Activated CD4-positive, alpha-beta T cell treated with anti-CD3 and anti-CD28 coated beads for 36 hours (primary cell): ENCODE measurements around the gene UBALD1. TPM values are rescaled to one million over a fixed set of nuclear protein-coding genes. Genes with fewer than 3 reads are reported as not detected.
A peak's percentile ranks its signal among the peaks of the same experiment; 100 is the strongest.

Experiments
- ATAC-seq: fragments of 200-7000 bp; cut with Tn5 transposase; one replicate; pipeline ENCODE4 v1.10.0; 2021; ENCODE audit warnings: mild to moderate bottlenecking, moderate library complexity
- CTCF ChIA-PET: fragments of 350-600 bp; sonication (Branson Sonifier 250); formaldehyde crosslinking; loops from one replicate; lab custom pipeline; 2021; ENCODE audit warnings: antibody characterized with exemption; lab: Charles Lee
- POLR2A ChIA-PET: fragments of 350-600 bp; sonication (Branson Sonifier 250); formaldehyde crosslinking; loops from one replicate; lab custom pipeline; 2021; ENCODE audit warnings: antibody characterized with exemption, inconsistent platforms; lab: Charles Lee
- DNase-seq: peaks from one replicate; pipeline ENCODE4 v3.0.0-alpha.2; 2020
- H3K27ac Mint-ChIP-seq: one replicate; pipeline ENCODE4 v1.8.0; 2021; ENCODE audit warnings: mixed read lengths
- H3K27me3 Mint-ChIP-seq: one replicate; pipeline ENCODE4 v1.8.0; 2021; ENCODE audit warnings: mixed read lengths
- H3K36me3 Mint-ChIP-seq: one replicate; pipeline ENCODE4 v1.8.0; 2021; ENCODE audit warnings: low read depth, mixed read lengths
- H3K4me1 Mint-ChIP-seq: one replicate; pipeline ENCODE4 v1.8.0; 2021; ENCODE audit warnings: mixed read lengths
- H3K4me3 Mint-ChIP-seq: one replicate; pipeline ENCODE4 v1.8.0; 2021; ENCODE audit warnings: mild to moderate bottlenecking, moderate library complexity, mixed read lengths
- H3K9me3 Mint-ChIP-seq: one replicate; pipeline ENCODE4 v1.8.0; 2021; ENCODE audit warnings: low read depth, mixed read lengths
- intact Hi-C, 2 experiments: fragments of 100-400 bp; cut with DNase I in 1 of 2; cut with micrococcal nuclease in 1 of 2; formaldehyde crosslinking; loops; one replicate each; pipeline versions ENCODE4 v1.14.2 to v1.15.1; 2022 to 2024; cut with DNase I, micrococcal nuclease
- total RNA-seq, 2 experiments: library from RNA; stranded (reverse); gene quantifications; one replicate each; pipeline ENCODE4 v1.2.3, GENCODE V29; 2021

Gene UBALD1
- total RNA-seq, 2 experiments from 2014 or later: 9.7 to 10.2 TPM

DNA sequence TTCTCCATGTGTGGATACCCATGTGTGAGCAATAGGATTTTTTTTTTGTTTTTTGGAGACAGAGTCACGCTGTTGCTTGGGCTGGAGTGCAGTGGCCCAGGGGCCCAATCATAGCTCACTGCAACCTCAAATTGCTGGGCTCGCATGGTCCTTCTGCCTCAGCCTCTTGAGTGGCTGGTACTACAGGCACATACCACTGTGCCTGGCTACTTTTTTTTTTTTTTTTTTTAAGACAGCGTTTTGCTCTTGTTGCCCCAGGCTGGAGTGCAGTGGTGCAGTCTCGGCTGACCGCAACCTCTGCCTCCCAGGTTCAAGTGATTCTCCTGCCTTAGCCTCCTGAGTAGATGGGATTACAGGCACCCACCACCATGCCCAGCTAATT is 26.6 kb upstream of the UBALD1 start:
- Mint-ChIP-seq H3K4me1 (peaks cover 22% of the 10 kb centered on the region), H3K9me3 (no peaks in the 10 kb centered on the region), H3K27ac (no peak overlapping the region), H3K36me3 (peaks cover 3% of the 10 kb centered on the region), H3K4me3 (no peak overlapping the region), H3K27me3 (no peaks in the 10 kb centered on the region)
- DNase-seq (no peak), ATAC-seq (no peak)
- intact Hi-C loops: no loop called here
- CTCF ChIA-PET: interaction anchor here (1.0 to 1.1 kb wide), 2 partner anchors 16 to 66 kb away, joined by 3 read pairs; no protein-coding TSS in a partner anchor
- POLR2A ChIA-PET: no interaction called here

DNA sequence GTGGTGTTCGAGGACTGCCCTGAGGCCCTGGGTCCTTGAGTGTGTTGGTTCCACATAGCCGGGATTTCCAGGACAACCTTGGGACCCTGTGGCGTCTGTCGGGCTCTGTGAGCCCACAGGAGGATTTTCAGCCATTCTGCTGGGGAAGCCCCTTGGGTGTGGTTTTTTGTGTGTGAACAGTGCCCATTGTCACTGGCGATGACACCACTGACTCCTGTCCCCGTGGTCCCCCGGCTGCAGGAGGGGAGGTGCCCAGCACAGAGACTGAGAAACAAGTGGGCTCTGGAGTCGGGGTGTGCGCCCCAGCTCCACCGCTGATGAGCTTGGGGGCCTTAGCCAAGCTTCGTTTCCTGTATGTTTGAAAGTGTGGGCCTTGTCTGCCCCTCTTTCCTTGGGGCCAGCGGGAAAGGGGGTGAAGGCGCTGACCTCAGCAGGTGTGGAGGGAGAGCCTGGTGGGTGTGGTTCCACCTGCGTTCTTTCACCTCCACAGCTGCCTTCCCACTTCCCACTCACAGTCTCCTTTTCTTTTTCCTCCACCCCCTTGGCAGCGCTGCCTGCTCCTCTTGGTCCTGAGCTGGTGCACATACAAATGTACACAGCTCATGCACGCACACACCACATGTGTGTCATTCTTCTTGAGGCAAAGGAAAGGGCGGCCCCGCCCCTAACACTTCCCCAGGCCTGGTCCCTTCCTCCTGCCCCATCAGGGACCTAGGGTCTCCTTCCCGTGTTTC is 26.1 kb upstream of the UBALD1 start:
- CTCF ChIA-PET: interaction anchor here (1.0 to 1.1 kb wide), 2 partner anchors 15 to 66 kb away, joined by 3 read pairs; no protein-coding TSS in a partner anchor
- Mint-ChIP-seq H3K36me3 (peaks cover 3% of the 10 kb centered on the region), H3K4me3 (no peak overlapping the region), H3K27ac (no peak overlapping the region), H3K9me3 (no peaks in the 10 kb centered on the region), H3K27me3 (no peaks in the 10 kb centered on the region), H3K4me1 (peaks cover 22% of the 10 kb centered on the region)
- DNase-seq: no peak
- peak; percentile 26 for ATAC-seq
- intact Hi-C loops: no loop called here
- POLR2A ChIA-PET: no interaction called here

DNA sequence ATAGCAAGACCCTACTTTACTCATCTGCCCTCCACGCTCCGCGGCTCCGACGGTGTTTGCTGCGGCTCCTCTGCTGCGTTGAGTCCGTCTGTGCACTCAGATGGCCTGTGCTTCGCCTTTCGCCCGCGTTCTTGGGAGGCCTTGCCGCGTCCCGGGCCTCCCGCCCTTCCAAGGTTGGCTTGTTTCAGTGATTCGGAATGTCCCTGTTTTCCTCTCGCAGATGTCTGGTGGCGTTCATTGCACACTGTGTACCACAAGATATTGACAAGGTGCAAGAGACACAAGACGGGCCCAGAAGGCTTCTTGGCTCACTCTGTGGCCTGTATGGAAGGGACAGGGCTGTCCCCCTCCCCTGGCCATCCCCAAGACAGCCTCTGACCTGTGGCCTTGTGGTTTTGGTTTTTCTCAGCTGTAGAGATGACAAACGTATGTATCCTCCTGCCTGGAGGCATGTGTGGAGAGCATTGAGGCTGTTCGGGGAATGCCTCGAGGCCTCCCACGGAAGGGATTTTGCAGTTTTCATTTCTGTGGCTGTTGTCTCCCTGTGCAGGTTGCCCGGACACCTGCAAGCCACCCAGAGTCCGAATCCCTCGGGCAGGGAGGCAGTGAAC is 25.3 kb upstream of the UBALD1 start:
- DNase-seq: no peak
- Mint-ChIP-seq H3K27me3 (no peaks in the 10 kb centered on the region), H3K9me3 (no peaks in the 10 kb centered on the region), H3K36me3 (peaks cover 3% of the 10 kb centered on the region), H3K27ac (no peak overlapping the region), H3K4me3 (no peak overlapping the region), H3K4me1 (peaks cover 19% of the 10 kb centered on the region)
- ATAC-seq: no peak
- ChIA-PET CTCF (no interaction called here), POLR2A (no interaction called here)
- intact Hi-C loops: no loop called here

DNA sequence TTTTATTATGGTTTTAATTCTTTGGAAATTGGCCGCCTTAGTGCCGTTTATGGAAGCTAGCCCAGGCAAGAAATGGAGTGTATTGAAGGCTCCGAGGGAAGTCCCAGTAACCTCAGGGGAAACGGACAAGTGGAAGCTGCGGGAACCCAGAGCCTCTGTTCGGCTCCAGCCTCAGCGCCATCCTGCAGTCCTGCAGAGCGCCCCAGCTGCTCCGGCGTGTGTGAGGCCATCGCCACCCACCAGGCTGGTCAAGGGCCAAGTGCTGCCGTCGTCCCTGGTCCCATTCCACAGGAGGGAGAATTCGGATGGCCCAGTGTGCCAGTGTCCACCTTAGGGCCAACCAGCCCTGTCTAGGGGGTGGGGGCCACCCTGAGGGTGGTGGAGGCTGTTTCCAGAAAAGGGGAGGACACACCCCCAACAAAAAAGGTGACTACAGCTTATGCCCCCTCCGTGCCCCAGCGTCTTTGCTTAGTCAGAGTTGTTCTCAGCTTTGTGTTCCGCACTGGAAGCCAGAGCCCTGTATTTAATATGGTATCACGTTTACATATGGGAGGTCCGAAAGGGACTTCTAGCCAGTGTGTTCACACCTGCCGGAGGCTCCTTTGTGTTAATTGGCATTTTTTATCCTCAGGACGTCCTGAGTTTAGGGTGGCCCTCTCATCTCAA is 22.9 kb upstream of the UBALD1 start:
- H3K4me1 Mint-ChIP-seq: peaks cover 19% of the 10 kb centered on the region
- no peak overlapping the region for H3K4me3 Mint-ChIP-seq
- H3K27me3 Mint-ChIP-seq: no peaks in the 10 kb centered on the region
- H3K27ac Mint-ChIP-seq: no peak overlapping the region
- ChIA-PET CTCF (interaction anchor here (0.8 to 2.4 kb wide), 4 partner anchors 12 to 19 kb away, joined by 3 to 12 read pairs (median 4); no protein-coding TSS in a partner anchor), POLR2A (no interaction called here)
- peaks cover 3% of the 10 kb centered on the region for H3K36me3 Mint-ChIP-seq
- no peaks in the 10 kb centered on the region for H3K9me3 Mint-ChIP-seq
- DNase-seq (no peak), ATAC-seq (no peak)
- intact Hi-C loops: no loop called here

DNA sequence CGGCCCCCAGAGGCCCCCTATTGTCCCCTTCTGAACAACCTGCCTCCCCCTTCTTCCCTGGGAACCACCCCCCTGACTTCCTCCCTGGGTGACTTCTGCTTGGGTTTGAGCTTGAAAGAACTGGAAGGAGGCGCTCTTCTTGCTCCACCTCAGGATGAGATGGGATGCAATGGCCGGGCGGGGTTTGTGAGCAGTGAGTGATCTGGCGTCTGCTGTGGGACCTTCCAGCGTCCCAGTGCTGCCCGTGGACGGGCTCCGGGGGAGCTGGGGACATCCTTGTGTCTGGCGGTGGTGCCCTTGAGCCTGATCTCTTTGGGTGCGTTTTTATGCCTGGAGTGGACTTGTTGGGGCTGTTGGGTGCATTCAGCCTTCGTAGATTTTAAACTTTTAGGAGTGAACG is 21.5 kb upstream of the UBALD1 start:
- no peak overlapping the region for H3K27ac Mint-ChIP-seq
- intact Hi-C loops: no loop called here
- ATAC-seq: no peak
- no peak overlapping the region for H3K4me3 Mint-ChIP-seq
- no peaks in the 10 kb centered on the region for H3K9me3 Mint-ChIP-seq
- peaks cover 18% of the 10 kb centered on the region for H3K4me1 Mint-ChIP-seq
- H3K36me3 Mint-ChIP-seq: peaks cover 7% of the 10 kb centered on the region
- ChIA-PET CTCF (interaction anchor here (1.0 kb wide), 1 partner anchor 17 kb away, joined by 5 read pairs; no protein-coding TSS in a partner anchor), POLR2A (interaction anchor here (0.6 to 0.7 kb wide), 2 partner anchors 12 to 30 kb away, joined by 3 read pairs; no protein-coding TSS in a partner anchor)
- H3K27me3 Mint-ChIP-seq: no peaks in the 10 kb centered on the region
- no peak for DNase-seq

DNA sequence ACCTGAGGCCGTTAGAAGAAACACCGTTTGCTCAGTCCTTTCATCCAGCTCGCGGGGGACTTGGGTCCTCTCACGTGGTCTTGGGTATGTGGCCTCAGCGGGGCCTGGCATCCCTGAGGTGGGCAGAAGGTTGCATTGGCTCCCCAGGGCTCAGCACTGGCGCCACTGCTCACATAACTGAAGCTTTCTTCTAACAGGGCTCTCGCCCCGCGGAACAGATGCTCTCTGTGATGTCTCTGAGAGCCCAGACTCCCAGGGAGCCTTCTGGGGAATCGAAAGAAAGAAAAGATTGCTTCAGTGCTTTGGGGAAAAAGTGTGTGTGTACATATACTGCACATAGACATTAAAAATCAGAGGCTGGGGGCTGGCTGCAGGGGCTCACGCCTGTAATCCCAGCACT is 20.1 kb upstream of the UBALD1 start:
- CTCF ChIA-PET: interaction anchor here (1.1 to 1.6 kb wide), 3 partner anchors 10 to 14 kb away, joined by 4 to 5 read pairs (median 4); partner anchors contain the start of gene MGRN1
- H3K4me3 Mint-ChIP-seq: no peak overlapping the region
- POLR2A ChIA-PET: no interaction called here
- no peaks in the 10 kb centered on the region for H3K27me3 Mint-ChIP-seq
- H3K36me3 Mint-ChIP-seq: peaks cover 11% of the 10 kb centered on the region
- H3K27ac Mint-ChIP-seq: no peak overlapping the region
- H3K4me1 Mint-ChIP-seq: peaks cover 8% of the 10 kb centered on the region
- DNase-seq: no peak
- peaks cover 2% of the 10 kb centered on the region for H3K9me3 Mint-ChIP-seq
- ATAC-seq: no peak
- intact Hi-C loops: no loop called here

DNA sequence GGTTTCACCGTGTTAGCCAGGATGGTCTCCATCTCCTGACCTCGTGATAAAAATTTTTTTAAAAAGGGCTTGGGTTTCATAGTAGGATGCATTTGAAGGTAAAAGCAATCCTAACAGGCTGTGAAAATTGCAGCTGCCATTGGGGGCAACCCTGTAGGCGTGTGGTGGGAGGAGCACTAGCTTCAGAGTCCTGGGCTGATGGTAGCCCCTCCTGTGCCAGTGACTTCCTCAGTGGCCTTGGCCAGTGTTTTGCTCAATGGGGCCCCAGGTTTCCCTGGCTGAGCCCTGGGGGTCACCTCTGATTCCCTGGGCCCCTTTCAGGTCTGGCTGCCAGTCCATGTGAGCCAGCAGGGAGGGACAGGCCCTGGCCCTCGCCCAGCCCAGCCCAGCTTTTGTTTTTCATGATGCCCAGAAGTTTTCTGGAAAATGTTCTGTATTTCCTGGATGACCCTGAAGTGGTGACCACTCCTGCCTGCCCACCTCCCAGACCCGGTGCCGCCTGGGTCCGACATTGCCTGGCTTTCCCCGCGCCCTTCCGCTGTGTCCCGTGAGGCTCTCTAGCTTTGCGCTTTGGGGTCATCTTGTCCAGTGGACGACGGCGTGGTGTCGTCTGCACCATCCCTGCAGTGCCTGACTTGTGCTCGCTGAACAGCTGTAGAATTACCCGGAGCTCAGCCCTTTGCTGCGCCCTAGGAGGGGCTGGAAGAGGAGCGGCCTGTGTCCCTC is 19.4 kb upstream of the UBALD1 start:
- peaks cover 2% of the 10 kb centered on the region for H3K9me3 Mint-ChIP-seq
- no peak overlapping the region for H3K4me3 Mint-ChIP-seq
- peaks cover 7% of the 10 kb centered on the region for H3K4me1 Mint-ChIP-seq
- DNase-seq: no peak
- intact Hi-C loops: no loop called here
- no peak for ATAC-seq
- POLR2A ChIA-PET: no interaction called here
- CTCF ChIA-PET: interaction anchor here (0.7 to 2.5 kb wide), 3 partner anchors 10 to 16 kb away, joined by 3 to 13 read pairs (median 4); partner anchors contain the start of gene MGRN1
- H3K27ac Mint-ChIP-seq: no peak overlapping the region
- H3K36me3 Mint-ChIP-seq: peaks cover 14% of the 10 kb centered on the region
- H3K27me3 Mint-ChIP-seq: no peaks in the 10 kb centered on the region

DNA sequence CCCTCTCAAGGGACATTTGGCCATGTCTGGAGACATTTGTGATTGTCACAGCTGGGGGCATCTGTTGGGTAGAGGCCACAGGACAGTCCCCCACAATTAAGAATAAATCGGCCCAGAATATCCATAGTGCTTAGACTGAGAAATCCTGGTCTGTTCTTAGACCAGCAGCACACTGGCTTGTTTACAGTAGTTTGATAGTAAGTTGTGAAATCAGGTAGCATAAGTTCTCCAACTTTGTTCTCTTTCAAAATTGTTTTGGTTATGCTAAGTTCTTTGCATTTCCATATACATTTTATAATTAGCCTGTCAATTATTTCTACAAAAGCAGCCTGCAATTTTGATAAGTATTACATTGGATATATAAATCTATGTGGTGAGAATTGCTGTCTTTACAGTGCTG is 16.8 kb upstream of the UBALD1 start:
- CTCF ChIA-PET: interaction anchor here (2.5 kb wide), 1 partner anchor 19 kb away, joined by 13 read pairs; no protein-coding TSS in a partner anchor

DNA sequence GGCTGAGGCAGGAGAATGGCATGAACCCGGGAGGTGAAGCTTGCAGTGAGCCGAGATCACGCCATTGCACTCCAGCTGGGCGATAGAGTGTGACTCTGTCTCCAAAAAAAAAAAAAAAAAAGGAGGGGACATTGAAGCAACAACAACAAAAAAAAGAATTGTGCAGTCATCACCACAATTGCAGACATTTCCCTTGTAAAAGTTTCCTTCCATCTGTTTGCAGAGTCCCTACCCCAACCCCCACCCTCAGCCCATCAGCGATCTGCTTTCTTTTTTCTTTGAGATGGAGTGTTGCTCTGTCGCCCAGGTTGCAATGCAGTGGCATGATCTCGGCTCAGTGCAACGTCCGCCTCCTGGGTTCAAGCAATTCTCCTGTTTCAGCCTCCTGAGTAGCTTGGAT is 13.6 kb upstream of the UBALD1 start:
- H3K27me3 Mint-ChIP-seq: no peaks in the 10 kb centered on the region
- peaks cover 23% of the 10 kb centered on the region for H3K36me3 Mint-ChIP-seq
- H3K27ac Mint-ChIP-seq: no peak overlapping the region
- CTCF ChIA-PET: interaction anchor here (0.7 kb wide), 1 partner anchor 122 kb away, joined by 3 read pairs; no protein-coding TSS in a partner anchor
- peaks cover 41% of the 10 kb centered on the region for H3K4me1 Mint-ChIP-seq
- intact Hi-C loops: loop anchor here (5.0 to 10.0 kb wide), 4 partner anchors 34 to 407 kb away; partner anchors contain the start of genes GLYR1 (in 1 of the 2), NAGPA (in 1 of the 2) and UBN1 (in 1 of the 2)
- H3K9me3 Mint-ChIP-seq: peaks cover 2% of the 10 kb centered on the region
- POLR2A ChIA-PET: interaction anchor here (0.6 kb wide), 1 partner anchor 21 kb away, joined by 3 read pairs; no protein-coding TSS in a partner anchor
- no peak for DNase-seq
- ATAC-seq: no peak
- no peak overlapping the region for H3K4me3 Mint-ChIP-seq

More for the DNA sequence above, 16.8 kb upstream of the UBALD1 start:
- Mint-ChIP-seq H3K27me3 (no peaks in the 10 kb centered on the region), H3K36me3 (peaks cover 20% of the 10 kb centered on the region), H3K9me3 (peaks cover 2% of the 10 kb centered on the region), H3K4me3 (no peak overlapping the region), H3K4me1 (peaks cover 20% of the 10 kb centered on the region), H3K27ac (no peak overlapping the region)
- no peak for DNase-seq
- POLR2A ChIA-PET: no interaction called here
- no peak for ATAC-seq
- intact Hi-C loops: no loop called here

DNA sequence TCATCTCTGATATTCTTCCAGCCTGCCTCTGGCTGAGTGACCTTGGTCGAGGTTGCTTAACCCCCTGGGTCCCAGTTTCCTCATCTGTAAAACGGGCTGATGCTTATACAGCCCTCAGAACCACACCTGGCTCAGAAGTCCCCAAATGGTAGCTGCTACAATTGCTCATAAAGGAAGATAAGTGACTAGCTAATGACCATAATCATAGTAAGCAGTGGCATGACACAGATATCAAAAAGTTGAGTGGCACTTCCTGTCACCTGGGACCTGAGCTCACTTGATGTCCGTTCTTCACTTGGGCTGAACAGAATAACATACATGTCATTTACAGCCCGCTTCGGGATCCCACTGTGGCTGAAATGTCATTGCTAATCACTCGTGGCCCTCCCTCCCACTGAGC is 11.7 kb upstream of the UBALD1 start:
- Mint-ChIP-seq H3K27me3 (no peaks in the 10 kb centered on the region), H3K36me3 (peaks cover 21% of the 10 kb centered on the region), H3K4me1 (peaks cover 41% of the 10 kb centered on the region), H3K4me3 (peak overlapping the region; percentile 99), H3K9me3 (peaks cover 2% of the 10 kb centered on the region), H3K27ac (peak overlapping the region; percentile 97)
- peak; percentile 37 for DNase-seq
- intact Hi-C loops: loop anchor here (5.0 to 10.0 kb wide), 4 partner anchors 36 to 408 kb away; partner anchors contain the start of genes GLYR1 (in 1 of the 2), NAGPA (in 1 of the 2) and UBN1 (in 1 of the 2)
- ChIA-PET POLR2A (interaction anchor here (0.6 to 3.4 kb wide), 4 partner anchors 9 to 909 kb away, joined by 3 to 24 read pairs (median 3); partner anchors contain the start of gene TRAP1), CTCF (interaction anchor here (0.8 to 3.1 kb wide), 6 partner anchors 10 to 142 kb away, joined by 4 to 21 read pairs (median 6); no protein-coding TSS in a partner anchor)
- ATAC-seq: peak; percentile 21
